IPS-NIHi11 (cell line): ENCODE data around the gene THRB.

Experiments
- DNase-seq: peaks from one replicate; pipeline ENCODE4 v3.0.0; 2012; ENCODE audit warnings: mixed read lengths, low spot score

Gene THRB

GRCh38 chr3:24349367-24350019 lies 145.2 kb downstream of the THRB start:
- no peak for DNase-seq

- DNase-seq: no peak
Observed at GRCh38 chr3:24348348-24348747, 146.3 kb downstream of the THRB start.

- no peak for DNase-seq
Observed at GRCh38 chr3:24344784-24345439, 149.7 kb downstream of the THRB start.

- no peak for DNase-seq
Observed at GRCh38 chr3:24343084-24343783, 151.4 kb downstream of the THRB start.

GRCh38 chr3:24342275-24342674 lies 152.4 kb downstream of the THRB start:
- no peak for DNase-seq

- no peak for DNase-seq
Observed at GRCh38 chr3:24341668-24342067, 153.0 kb downstream of the THRB start.

GRCh38 chr3:24340966-24341365 lies 153.7 kb downstream of the THRB start:
- no peak for DNase-seq

GRCh38 chr3:24340161-24340560 lies 154.5 kb downstream of the THRB start:
- no peak for DNase-seq

GRCh38 chr3:24339266-24339825 lies 155.3 kb downstream of the THRB start:
- DNase-seq: no peak

- no peak for DNase-seq
Observed at GRCh38 chr3:24338409-24339130, 156.1 kb downstream of the THRB start.

GRCh38 chr3:24336101-24336500 lies 158.5 kb downstream of the THRB start:
- DNase-seq: no peak

GRCh38 chr3:24332092-24332491 lies 162.6 kb downstream of the THRB start:
- no peak for DNase-seq

GRCh38 chr3:24323272-24323671 lies 171.4 kb downstream of the THRB start:
- no peak for DNase-seq

- DNase-seq: no peak
Observed at GRCh38 chr3:24320601-24321000, 174.0 kb downstream of the THRB start.

- no peak for DNase-seq
Observed at GRCh38 chr3:24318677-24319287, 175.9 kb downstream of the THRB start.

- DNase-seq: no peak
Observed at GRCh38 chr3:24316887-24317383, 177.7 kb downstream of the THRB start.

GRCh38 chr3:24315971-24316370 lies 178.7 kb downstream of the THRB start:
- DNase-seq: no peak

- DNase-seq: no peak
Observed at GRCh38 chr3:24315356-24315755, 179.3 kb downstream of the THRB start.

- DNase-seq: no peak
Observed at GRCh38 chr3:24311881-24312280, 182.8 kb downstream of the THRB start.

GRCh38 chr3:24310887-24311286 lies 183.8 kb downstream of the THRB start:
- DNase-seq: no peak

- no peak for DNase-seq
Observed at GRCh38 chr3:24306518-24306917, 188.1 kb downstream of the THRB start.
